H1 (cell line): ENCODE results near the gene RYK. TPM values are rescaled to one million over a fixed set of nuclear protein-coding genes. Genes with fewer than 3 reads are reported as not detected.

Source experiments
- CTCF ChIA-PET: fragments of 300-600 bp; sonication (Branson Sonifier 250); formaldehyde crosslinking; loops from one replicate; lab custom pipeline; 2021; ENCODE audit not compliant: partially characterized antibody; lab: Charles Lee
- POLR2A ChIA-PET: fragments of 300-600 bp; sonication (Branson Sonifier 250); formaldehyde crosslinking; loops from one replicate; lab custom pipeline; 2021; ENCODE audit warnings: inconsistent platforms; ENCODE audit not compliant: partially characterized antibody; lab: Charles Lee
- DNase-seq, 2 experiments: peaks; one replicate each; pipeline versions ENCODE4 v3.0.0 to v3.0.0-alpha.2; 2010 to 2022; ENCODE audit warnings: low spot score in 2 of 2, low read depth in 1 of 2, mixed read lengths in 1 of 2
- FAIRE-seq: peaks from 2 replicates; lab custom pipeline; 2011; peaks lifted over from hg19 to GRCh38; lab: Jason Lieb, UNC
- H2AFZ ChIP-seq: 2 replicates; pipeline ENCODE4 v1.8.1; 2012; ENCODE audit warnings: low read length, inconsistent platforms
- H2AK5ac ChIP-seq: 2 replicates; pipeline ENCODE4 v1.6.1; 2013; ENCODE audit warnings: low read depth, low read length
- H2BK120ac ChIP-seq: replicated peaks from 2 replicates; pipeline ENCODE3; 2013; ENCODE audit warnings: low read depth, low read length, inconsistent platforms
- H2BK12ac ChIP-seq: 2 replicates; pipeline ENCODE4 v1.6.1; 2013; ENCODE audit warnings: low read depth, low read length
- H2BK15ac ChIP-seq: 2 replicates; pipeline ENCODE4 v1.6.1; 2013; ENCODE audit warnings: low read length
- H2BK20ac ChIP-seq: 2 replicates; pipeline ENCODE4 v1.6.1; 2013; ENCODE audit warnings: low read length
- H2BK5ac ChIP-seq: 2 replicates; pipeline ENCODE4 v1.6.1; 2013; ENCODE audit warnings: low read depth, low read length
- H3K14ac ChIP-seq: 2 replicates; pipeline ENCODE4 v1.6.1; 2013; ENCODE audit warnings: inconsistent platforms; ENCODE audit not compliant: insufficient read length
- H3K18ac ChIP-seq: 2 replicates; pipeline ENCODE4 v1.6.1; 2013; ENCODE audit warnings: low read length; ENCODE audit errors: extremely low read depth
- H3K23ac ChIP-seq: 2 replicates; pipeline ENCODE4 v1.6.1; 2013; ENCODE audit warnings: inconsistent platforms; ENCODE audit not compliant: insufficient read length
- H3K23me2 ChIP-seq: 2 replicates; pipeline ENCODE4 v1.6.1; 2013; ENCODE audit warnings: low read depth, low read length
- H3K27ac ChIP-seq: 2 replicates; pipeline ENCODE4 v1.6.1; 2011; ENCODE audit warnings: low read depth, low read length, inconsistent platforms
- H3K27me3 ChIP-seq, 4 experiments: replicated peaks in 1 of 4; 1 replicate in 1 of 4; 2 replicates in 3 of 4; pipeline versions ENCODE4 v1.6.1 to v1.8.1; 2011 to 2013; ENCODE audit warnings: low read length in 3 of 4, mild to moderate bottlenecking in 3 of 4, inconsistent platforms in 2 of 4, mixed read lengths in 2 of 4, moderate library complexity in 1 of 4; ENCODE audit not compliant: control insufficient read depth in 3 of 4, insufficient read depth in 3 of 4; ENCODE audit errors: extremely low read depth in 1 of 4
- H3K36me3 ChIP-seq, 4 experiments: 2 replicates each; pipeline versions ENCODE4 v1.6.1 to v1.8.1; 2011 to 2013; ENCODE audit warnings: mild to moderate bottlenecking in 4 of 4, low read length in 3 of 4, moderate library complexity in 2 of 4, control low read depth in 1 of 4, inconsistent platforms in 1 of 4; ENCODE audit not compliant: insufficient read depth in 4 of 4, control insufficient read depth in 2 of 4
- H3K4ac ChIP-seq: replicated peaks from 2 replicates; pipeline ENCODE3; 2013; ENCODE audit warnings: low read length, low read depth, mixed read lengths, inconsistent platforms; ENCODE audit not compliant: insufficient read length
- H3K4me1 ChIP-seq, 4 experiments: replicated peaks in 1 of 4; 1 replicate in 1 of 4; 2 replicates in 3 of 4; pipeline versions ENCODE4 v1.6.1 to v1.8.1; 2011 to 2013; ENCODE audit warnings: low read length in 3 of 4, inconsistent platforms in 2 of 4, mixed read lengths in 1 of 4; ENCODE audit not compliant: insufficient read depth in 4 of 4, control insufficient read depth in 3 of 4
- H3K4me2 ChIP-seq, 2 experiments: 2 replicates each; pipeline versions ENCODE4 v1.6.1 to v1.8.1; 2011 to 2013; ENCODE audit warnings: low read depth in 2 of 2, low read length in 2 of 2, control low read depth in 1 of 2, inconsistent platforms in 1 of 2, mild to moderate bottlenecking in 1 of 2; ENCODE audit not compliant: insufficient read depth in 1 of 2
- H3K4me3 ChIP-seq, 4 experiments: fragments of 200-600, 300-600 bp in 1 of 4; sonication (generic), shearing (Covaris generic), sonication (Bioruptor Twin) in 1 of 4; 2 replicates each; pipeline versions ENCODE4 v1.5.1 to v1.8.1; 2011 to 2016; ENCODE audit warnings: low read length in 4 of 4, low read depth in 3 of 4, control low read depth in 2 of 4, inconsistent platforms in 2 of 4, mild to moderate bottlenecking in 2 of 4, mixed read lengths in 1 of 4, moderate library complexity in 1 of 4; ENCODE audit not compliant: insufficient read depth in 2 of 4; ENCODE audit errors: extremely low read depth in 1 of 4
- H3K56ac ChIP-seq: replicated peaks from 2 replicates; pipeline ENCODE3; 2013; ENCODE audit warnings: low read depth, mild to moderate bottlenecking, mixed read lengths, low read length, inconsistent platforms; ENCODE audit not compliant: insufficient read length
- H3K79me1 ChIP-seq: 2 replicates; pipeline ENCODE4 v1.6.1; 2013; ENCODE audit warnings: low read depth, low read length, control low read depth
- H3K79me2 ChIP-seq, 2 experiments: 2 replicates each; pipeline versions ENCODE4 v1.6.1 to v1.8.1; 2012 to 2013; ENCODE audit warnings: low read length in 2 of 2, mild to moderate bottlenecking in 2 of 2, inconsistent platforms in 1 of 2; ENCODE audit not compliant: insufficient read depth in 2 of 2, control insufficient read depth in 1 of 2
- H3K9ac ChIP-seq, 4 experiments: replicated peaks in 1 of 4; 1 replicate in 1 of 4; 2 replicates in 3 of 4; pipeline versions ENCODE4 v1.6.1 to v1.8.1; 2011 to 2013; ENCODE audit warnings: low read depth in 3 of 4, low read length in 3 of 4, control low read depth in 2 of 4, mild to moderate bottlenecking in 2 of 4, moderate library complexity in 2 of 4, inconsistent platforms in 1 of 4; ENCODE audit errors: extremely low read depth in 1 of 4
- H3K9me3 ChIP-seq, 2 experiments: 2 replicates each; pipeline versions ENCODE4 v1.6.1 to v1.8.1; 2012 to 2013; ENCODE audit warnings: mild to moderate bottlenecking in 2 of 2, moderate library complexity in 2 of 2, control low read depth in 1 of 2, inconsistent platforms in 1 of 2, low read depth in 1 of 2, low read length in 1 of 2, mixed read lengths in 1 of 2; ENCODE audit not compliant: insufficient read depth in 2 of 2
- H4K20me1 ChIP-seq, 2 experiments: replicated peaks in 1 of 2; 2 replicates each; pipeline versions ENCODE3 to v1.8.1; 2011 to 2013; ENCODE audit warnings: inconsistent platforms in 2 of 2, low read length in 2 of 2, mild to moderate bottlenecking in 1 of 2; ENCODE audit not compliant: insufficient read depth in 2 of 2, control insufficient read depth in 1 of 2
- H4K5ac ChIP-seq: 2 replicates; pipeline ENCODE4 v1.6.1; 2013; ENCODE audit warnings: low read length, low read depth, mixed read lengths, inconsistent platforms; ENCODE audit not compliant: insufficient read length
- H4K8ac ChIP-seq: 2 replicates; pipeline ENCODE4 v1.8.0; 2013; ENCODE audit warnings: mild to moderate bottlenecking, moderate library complexity, low read length, inconsistent platforms; ENCODE audit not compliant: insufficient read depth; ENCODE audit errors: extremely low read depth
- H4K91ac ChIP-seq: replicated peaks from 2 replicates; pipeline ENCODE3; 2013; ENCODE audit warnings: low read length, mixed read lengths, inconsistent platforms; ENCODE audit not compliant: insufficient read length
- ATF2 ChIP-seq: IDR thresholded peaks from 2 replicates; pipeline ENCODE4 v1.6.1; 2012; ENCODE audit warnings: low read length, inconsistent platforms
- CBX5 ChIP-seq: fragments of 300-800, 300-1000 bp; sonication (generic); IDR thresholded peaks from 2 replicates; pipeline ENCODE4 v1.7.1; 2016; ENCODE audit warnings: antibody characterized with exemption, low read length, low read depth
- CEBPB ChIP-seq: IDR thresholded peaks from 2 replicates; pipeline ENCODE4 v1.6.1; 2012; ENCODE audit warnings: low read depth, low read length
- EGR1 ChIP-seq: IDR thresholded peaks from 2 replicates; pipeline ENCODE4 v1.6.1; 2011; ENCODE audit warnings: low read depth, low read length, borderline replicate concordance
- FOSL1 ChIP-seq: IDR thresholded peaks from 2 replicates; pipeline ENCODE4 v1.6.1; 2011; ENCODE audit warnings: mild to moderate bottlenecking, low read depth, low read length, moderate library complexity; ENCODE audit not compliant: insufficient read depth
- GTF2F1 ChIP-seq: IDR thresholded peaks from 2 replicates; pipeline ENCODE4 v1.6.1; 2012; ENCODE audit warnings: low read depth, low read length, improper control_type of control experiment, borderline replicate concordance
- KDM1A ChIP-seq: fragments of 200-600, 300-600 bp; sonication (generic); IDR thresholded peaks from 2 replicates; pipeline ENCODE4 v1.7.1; 2016; ENCODE audit warnings: mild to moderate bottlenecking, low read length, borderline replicate concordance
- NANOG ChIP-seq: IDR thresholded peaks from 2 replicates; pipeline ENCODE4 v1.6.1; 2011; ENCODE audit warnings: low read length, low read depth, mild to moderate bottlenecking, inconsistent platforms; ENCODE audit not compliant: insufficient read depth, poor library complexity, severe bottlenecking
- PHF8 ChIP-seq: fragments of 200-600 bp; sonication (generic); conservative IDR thresholded peaks from 2 replicates; pipeline ENCODE4 v1.7.1; 2012; ENCODE audit warnings: low read depth, mild to moderate bottlenecking, inconsistent platforms, low read length, moderate library complexity
- POLR2A ChIP-seq, 2 experiments: IDR thresholded peaks; 1 replicate in 1 of 2; 2 replicates in 1 of 2; pipeline ENCODE4 v1.6.1; 2011; ENCODE audit warnings: low read depth in 2 of 2, low read length in 2 of 2, mild to moderate bottlenecking in 2 of 2; ENCODE audit errors: control extremely low read depth in 1 of 2
- SP1 ChIP-seq: IDR thresholded peaks from 2 replicates; pipeline ENCODE4 v1.6.1; 2011; ENCODE audit warnings: low read depth, low read length
- TAF1 ChIP-seq: IDR thresholded peaks from 2 replicates; pipeline ENCODE4 v1.6.1; 2011; ENCODE audit warnings: mild to moderate bottlenecking, low read depth, low read length
- TAF7 ChIP-seq: optimal IDR thresholded peaks from 2 replicates; pipeline ENCODE3; 2011; ENCODE audit warnings: low read depth, mild to moderate bottlenecking, inconsistent platforms, low read length, moderate library complexity, borderline replicate concordance
- YY1 ChIP-seq: IDR thresholded peaks from 2 replicates; pipeline ENCODE4 v1.6.1; 2011; ENCODE audit warnings: low read depth, mild to moderate bottlenecking, low read length
- WGBS, 2 experiments: shearing (Covaris generic) in 1 of 2; methylation state at CpG; one replicate each; pipeline versions ENCODE4 v1.1.6 to v1.1.7; 2013 to 2015; ENCODE audit warnings: low lambda C conversion rate in 2 of 2, mixed read lengths in 2 of 2, inconsistent platforms in 1 of 2, low coverage in 1 of 2, missing lambda C conversion rate in 1 of 2; ENCODE audit not compliant: insufficient replicate concordance in 2 of 2, insufficient coverage in 1 of 2, insufficient read length in 1 of 2; ENCODE audit errors: extremely low coverage in 1 of 2, missing lambda C conversion rate in 1 of 2; 5-methylcytosine and 5-hydroxymethylcytosine counted together
- polyA plus RNA-seq, 7 experiments: library from polyadenylated mRNA; depleted of rRNA in 3 of 7; stranded (reverse) in 5 of 7; unstranded in 2 of 7; fragments of >200 nt in 5 of 7; fragments of 200-250 nt in 2 of 7; gene quantifications; 1 replicate in 5 of 7; 2 replicates in 1 of 7; 4 replicates in 1 of 7; pipeline versions ENCODE4 v1.2.1 to v1.2.3, GENCODE V29; 2011 to 2013; ENCODE audit warnings: missing spikeins in 2 of 7, mixed read lengths in 2 of 7
- total RNA-seq: library from RNA; stranded (reverse); fragmentation: NEBNext Ultra II Directional; extraction: Animal tissue kit (Norgen Biotek cat#: 25700); gene quantifications from 2 replicates; pipeline ENCODE4 v1.2.1, GENCODE V29; 2021

Gene RYK
- total and polyA plus RNA-seq, 2 of the 8 experiments (the other 6 are each of a cell fraction or from before 2014, with no cell fraction given) = 30.5 to 63.8 TPM

- no peak overlapping the region for H2AK5ac ChIP-seq
- no peak overlapping the region for H3K4me3 ChIP-seq
- no peak overlapping the region for H4K91ac ChIP-seq
- no peak overlapping the region for H3K23ac ChIP-seq
- CTCF ChIA-PET = interaction anchor here (0.9 kb wide), 2 partner anchors 32 to 180 kb away, joined by 3 to 4 read pairs; no protein-coding TSS in a partner anchor
- DNase-seq = no peak
- H3K4ac ChIP-seq = no peak overlapping the region
- no peak overlapping the region for H2BK120ac ChIP-seq
- no peaks in the 10 kb centered on the region for H3K27me3 ChIP-seq
- no peak overlapping the region for H4K5ac ChIP-seq
- no peak overlapping the region for H3K18ac ChIP-seq
- no peaks in the 10 kb centered on the region for H3K79me2 ChIP-seq
- no peak overlapping the region for H3K4me2 ChIP-seq
- 93% methylated on average over 2 of the region's 2 CpGs; no CpG with 5 or more reads in 1 of the 2 experiments for WGBS, 2 experiments
- POLR2A ChIA-PET = no interaction called here
- no peaks in the 10 kb centered on the region for H3K23me2 ChIP-seq
- no peak overlapping the region for H3K14ac ChIP-seq
- no peaks in the 10 kb centered on the region for H3K79me1 ChIP-seq
- H3K9ac ChIP-seq = no peak overlapping the region
- no peak overlapping the region for H2BK20ac ChIP-seq
- H4K8ac ChIP-seq = no peak overlapping the region
- H3K56ac ChIP-seq = no peak overlapping the region
- peaks cover 0 to 30% (median 8%) of the 10 kb centered on the region in 4 experiments; a peak in 3 of 8 replicates for H3K36me3 ChIP-seq
- H2BK12ac ChIP-seq = no peak overlapping the region
- no peaks in the 10 kb centered on the region for H4K20me1 ChIP-seq
- no peak overlapping the region for H2AFZ ChIP-seq
- H3K4me1 ChIP-seq = no peaks in the 10 kb centered on the region
- no peak overlapping the region for H2BK15ac ChIP-seq
- peak; percentile 13 for FAIRE-seq
- no peak overlapping the region for H3K27ac ChIP-seq
- no peaks in the 10 kb centered on the region for H3K9me3 ChIP-seq
- H2BK5ac ChIP-seq = no peak overlapping the region
- no peak for TF ChIP-seq ATF2
- no peak for TF ChIP-seq EGR1
- no peak for TF ChIP-seq PHF8
- no peak for TF ChIP-seq YY1
- TF ChIP-seq POLR2A (IDR thresholded peaks at IDR 0.05; ENCODE audit: control extremely low read depth in 1 of 2, low read depth in 2 of 2, low read length in 2 of 2) = no peak
- TF ChIP-seq SP1 = no peak
- no peak for TF ChIP-seq FOSL1
- TF ChIP-seq KDM1A = no peak
- TF ChIP-seq TAF7 = no peak
- TF ChIP-seq CBX5 = no peak
- TF ChIP-seq NANOG = no peak
- no peak for TF ChIP-seq GTF2F1
- TF ChIP-seq CEBPB = no peak
- TF ChIP-seq TAF1 = no peak
These were observed 71.2 kb downstream of the RYK start for GRCh38 chr3:134179508-134179907.
